Retinal pigment epithelial cell (primary cell): Measurements from ENCODE around the gene LARGE1.

Source experiments
- DNase-seq: peaks from one replicate; pipeline ENCODE4 v3.0.0-alpha.2; 2010; ENCODE audit warnings: low read depth
- H3K4me3 ChIP-seq: 2 replicates; pipeline ENCODE4 v1.5.1; 2011; ENCODE audit warnings: mild to moderate bottlenecking, low read length, control low read depth, moderate library complexity
- TF ChIP-seq, protein P1 (sequence below): conservative IDR thresholded peaks from 2 replicates; pipeline ENCODE4 v1.5.1; 2011; ENCODE audit warnings: low read depth, low read length, control low read depth, inconsistent platforms

The LARGE1 gene

GRCh38 chr22:33653532-33654063, 266.7 kb downstream of the LARGE1 start:
- no peak for DNase-seq
- TF ChIP-seq, protein P1, sequence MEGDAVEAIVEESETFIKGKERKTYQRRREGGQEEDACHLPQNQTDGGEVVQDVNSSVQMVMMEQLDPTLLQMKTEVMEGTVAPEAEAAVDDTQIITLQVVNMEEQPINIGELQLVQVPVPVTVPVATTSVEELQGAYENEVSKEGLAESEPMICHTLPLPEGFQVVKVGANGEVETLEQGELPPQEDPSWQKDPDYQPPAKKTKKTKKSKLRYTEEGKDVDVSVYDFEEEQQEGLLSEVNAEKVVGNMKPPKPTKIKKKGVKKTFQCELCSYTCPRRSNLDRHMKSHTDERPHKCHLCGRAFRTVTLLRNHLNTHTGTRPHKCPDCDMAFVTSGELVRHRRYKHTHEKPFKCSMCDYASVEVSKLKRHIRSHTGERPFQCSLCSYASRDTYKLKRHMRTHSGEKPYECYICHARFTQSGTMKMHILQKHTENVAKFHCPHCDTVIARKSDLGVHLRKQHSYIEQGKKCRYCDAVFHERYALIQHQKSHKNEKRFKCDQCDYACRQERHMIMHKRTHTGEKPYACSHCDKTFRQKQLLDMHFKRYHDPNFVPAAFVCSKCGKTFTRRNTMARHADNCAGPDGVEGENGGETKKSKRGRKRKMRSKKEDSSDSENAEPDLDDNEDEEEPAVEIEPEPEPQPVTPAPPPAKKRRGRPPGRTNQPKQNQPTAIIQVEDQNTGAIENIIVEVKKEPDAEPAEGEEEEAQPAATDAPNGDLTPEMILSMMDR: no peak
- no peak overlapping the region for H3K4me3 ChIP-seq

- no peak for DNase-seq
- TF ChIP-seq, protein P1: no peak
- H3K4me3 ChIP-seq: no peak overlapping the region
Measured at GRCh38 chr22:33652615-33653014, 267.7 kb downstream of the LARGE1 start.

DNA sequence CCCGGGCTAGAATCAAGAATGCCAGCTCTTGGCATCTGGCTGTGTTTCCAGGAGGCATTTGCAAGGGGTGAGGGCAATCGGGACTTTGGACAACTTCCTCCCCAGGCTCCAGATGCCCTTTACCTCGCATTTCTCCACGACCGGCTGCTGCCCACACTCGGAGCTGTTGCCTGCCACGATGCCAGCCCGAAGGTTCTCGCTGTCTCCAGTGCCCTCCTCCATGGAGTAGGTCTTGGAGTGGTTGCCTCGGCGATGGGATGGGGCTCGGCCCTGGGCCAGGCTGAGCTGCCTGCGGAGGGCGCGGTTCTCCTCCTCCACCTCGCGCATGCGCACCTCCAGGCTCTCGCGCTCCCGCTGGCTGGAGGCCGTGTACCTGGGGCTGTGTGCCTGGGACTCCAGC, 270.0 kb downstream of the LARGE1 start:
- TF ChIP-seq, protein P1: no peak
- DNase-seq: no peak
- no peak overlapping the region for H3K4me3 ChIP-seq

DNA sequence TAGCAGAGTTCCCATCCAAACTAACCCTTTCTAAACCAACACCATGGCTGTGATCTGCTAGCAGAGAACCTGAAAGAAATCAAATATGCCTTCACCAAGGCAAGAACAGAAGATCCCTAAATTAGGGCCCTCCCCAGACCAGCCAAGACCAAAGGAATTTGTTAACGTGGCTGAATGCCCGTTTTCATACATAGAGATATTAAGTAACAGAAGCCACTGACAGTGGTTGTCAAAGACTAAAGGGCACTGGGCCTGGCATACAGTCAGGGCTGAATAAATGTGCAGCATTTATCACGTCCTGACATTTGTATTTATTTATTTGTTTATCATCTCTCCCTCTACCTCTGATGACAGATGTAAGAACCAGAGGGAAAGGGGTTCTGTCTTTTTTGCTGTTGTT, 271.8 kb downstream of the LARGE1 start:
- DNase-seq: no peak
- TF ChIP-seq, protein P1: no peak
- no peak overlapping the region for H3K4me3 ChIP-seq

GRCh38 chr22:33640900-33641299, 279.4 kb downstream of the LARGE1 start:
- DNase-seq: no peak
- no peak overlapping the region for H3K4me3 ChIP-seq
- TF ChIP-seq, protein P1: no peak

DNA sequence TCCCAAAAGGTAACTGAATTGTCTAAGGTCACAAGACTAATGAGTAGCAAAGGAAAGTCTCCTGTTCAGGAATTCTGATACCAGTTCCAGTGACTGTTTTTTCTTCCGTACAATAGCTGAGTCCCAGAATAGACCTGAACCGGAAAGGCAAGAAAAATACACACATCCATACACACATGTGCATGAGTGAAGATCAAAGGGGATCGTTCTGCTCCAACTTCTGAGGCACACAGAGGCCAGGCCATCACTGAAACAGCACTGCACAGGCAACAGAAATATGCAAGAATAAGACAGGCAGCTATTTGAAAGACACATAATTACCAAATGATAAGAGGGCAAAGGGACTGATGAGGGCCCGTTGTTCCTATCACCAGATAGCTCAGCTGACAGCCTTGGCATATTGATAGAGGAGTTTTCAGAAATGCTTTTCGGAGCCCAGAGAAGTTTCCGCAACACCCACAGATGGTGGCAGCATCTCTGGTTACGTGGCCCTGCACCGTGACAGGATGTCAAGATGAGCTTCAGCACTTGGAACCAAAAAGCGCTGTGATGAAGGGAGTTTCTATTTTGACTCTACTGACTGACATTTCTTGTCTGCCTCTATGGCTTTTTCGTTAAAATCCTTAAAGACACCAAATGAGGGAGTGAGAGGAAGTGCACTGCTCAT, 280.6 kb downstream of the LARGE1 start:
- no peak for DNase-seq
- TF ChIP-seq, protein P1: no peak
- H3K4me3 ChIP-seq: no peak overlapping the region

- DNase-seq: no peak
- TF ChIP-seq, protein P1: no peak
- H3K4me3 ChIP-seq: no peak overlapping the region
Measured at GRCh38 chr22:33635766-33636165, 284.5 kb downstream of the LARGE1 start.
